Measurements from ENCODE around the gene LRRC34.

Gene LRRC34

DNA sequence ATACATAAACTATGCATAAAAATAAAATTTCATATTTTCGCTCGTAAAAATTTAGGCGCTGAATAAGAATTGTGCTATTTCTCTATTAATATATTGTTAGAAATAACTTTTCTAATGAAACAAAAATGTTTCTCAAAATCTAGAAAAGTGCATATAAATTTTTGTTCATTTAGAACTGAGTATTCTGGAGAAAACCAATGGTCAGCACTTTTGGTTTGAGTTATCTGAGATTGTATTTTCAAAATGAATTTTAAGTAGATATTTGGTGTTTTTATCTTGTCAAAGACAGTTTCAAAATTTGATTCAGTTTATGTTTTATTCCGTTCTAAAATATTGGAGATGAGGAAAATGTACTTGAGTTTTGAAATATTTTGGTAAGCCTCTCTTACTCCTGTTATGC lies 25.6 kb downstream of the LRRC34 start:
- CTCF ChIA-PET = no interaction called here

GRCh38 chr3:169781209-169781855 lies 31.4 kb downstream of the LRRC34 start:
- no peak overlapping the region for H3K4me3 ChIP-seq (ENCODE audit: low read depth, low read length)
- ChIA-PET POLR2A (no interaction called here), CTCF (interaction anchor here (1.0 kb wide), 1 partner anchor 9 kb away, joined by 4 read pairs; no protein-coding TSS in a partner anchor)
- no peak for DNase-seq (ENCODE audit: low read depth, low spot score)
- TF ChIP-seq CTCF (IDR thresholded peaks at IDR 0.05; ENCODE audit: insufficient read depth, low read length, missing control alignments) = no peak

More for the DNA sequence above, 25.6 kb downstream of the LRRC34 start:
- no peak for DNase-seq (ENCODE audit: low read depth, low spot score)
- POLR2A ChIA-PET = no interaction called here
- TF ChIP-seq CTCF (IDR thresholded peaks at IDR 0.05; ENCODE audit: insufficient read depth, low read length, missing control alignments) = no peak
- H3K4me3 ChIP-seq (ENCODE audit: low read depth, low read length) = no peak overlapping the region

DNA sequence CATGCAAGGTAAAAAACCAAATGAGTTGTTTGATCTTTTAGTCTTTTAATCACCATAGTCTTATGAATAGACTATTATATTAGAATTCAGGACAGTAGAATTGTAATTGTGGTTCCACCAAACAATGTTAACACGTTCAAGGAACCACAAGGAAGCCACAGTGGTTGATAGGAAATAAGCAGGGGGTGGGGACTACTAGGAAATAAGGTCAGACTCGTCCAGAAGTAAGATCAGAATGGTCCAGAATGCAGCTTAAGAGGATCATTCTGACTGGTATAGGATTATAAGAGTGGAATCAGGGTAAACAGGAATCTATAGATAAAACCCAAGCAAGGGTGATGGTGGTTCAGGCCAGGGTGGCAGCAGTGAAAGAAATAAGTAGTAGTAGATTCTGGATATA lies 32.0 kb downstream of the LRRC34 start:
- POLR2A ChIA-PET = no interaction called here

DNA sequence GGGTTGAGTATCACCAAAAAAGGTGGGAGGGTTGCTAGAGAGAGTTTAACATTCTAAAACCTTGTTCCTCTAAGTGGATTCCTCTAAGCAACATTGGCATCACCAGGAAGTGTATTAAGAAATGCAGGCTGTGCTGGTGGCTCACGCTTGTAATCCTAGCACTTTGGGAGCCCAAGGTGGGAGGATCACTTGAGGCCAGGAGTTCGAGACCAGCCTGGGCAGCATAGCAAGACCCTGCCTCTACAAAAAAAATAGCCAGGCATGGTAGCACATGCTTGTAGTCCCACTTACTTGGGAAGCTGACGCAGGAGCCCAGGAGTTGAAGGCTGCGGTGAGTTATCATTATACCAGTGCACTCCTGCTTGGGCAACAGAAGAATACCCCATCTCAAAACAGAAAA lies 34.9 kb downstream of the LRRC34 start:
- no peak for TF ChIP-seq CTCF (IDR thresholded peaks at IDR 0.05; ENCODE audit: insufficient read depth, low read length, missing control alignments)
- CTCF ChIA-PET = interaction anchor here (1.8 kb wide), 1 partner anchor 15 kb away, joined by 8 read pairs; no protein-coding TSS in a partner anchor
- no peak for DNase-seq (ENCODE audit: low read depth, low spot score)
- POLR2A ChIA-PET = no interaction called here
- H3K4me3 ChIP-seq (ENCODE audit: low read depth, low read length) = no peak overlapping the region

More for the DNA sequence above, 32.0 kb downstream of the LRRC34 start:
- CTCF ChIA-PET = interaction anchor here (1.0 kb wide), 1 partner anchor 8 kb away, joined by 4 read pairs; no protein-coding TSS in a partner anchor
- TF ChIP-seq CTCF (IDR thresholded peaks at IDR 0.05; ENCODE audit: insufficient read depth, low read length, missing control alignments) = no peak
- DNase-seq (ENCODE audit: low read depth, low spot score) = no peak
- H3K4me3 ChIP-seq (ENCODE audit: low read depth, low read length) = no peak overlapping the region

DNA sequence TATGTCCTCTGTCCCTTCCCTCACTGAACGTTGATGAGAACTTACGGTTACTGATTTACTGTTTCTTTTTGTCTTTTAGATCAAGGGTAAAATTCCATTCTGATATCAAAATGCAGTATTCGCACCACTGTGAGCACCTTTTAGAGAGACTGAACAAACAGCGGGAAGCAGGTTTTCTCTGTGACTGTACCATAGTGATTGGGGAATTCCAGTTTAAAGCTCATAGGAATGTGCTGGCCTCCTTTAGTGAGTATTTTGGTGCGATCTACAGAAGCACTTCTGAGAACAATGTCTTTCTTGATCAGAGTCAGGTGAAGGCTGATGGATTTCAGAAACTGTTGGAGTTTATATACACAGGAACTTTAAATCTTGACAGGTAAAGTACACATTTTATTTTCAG lies 38.5 kb downstream of the LRRC34 start:
- H3K4me3 ChIP-seq (ENCODE audit: low read depth, low read length) = peak overlapping the region; percentile 98
- ChIA-PET POLR2A (no interaction called here), CTCF (interaction anchor here (0.8 to 1.4 kb wide), 2 partner anchors 11 to 69 kb away, joined by 3 to 5 read pairs; no protein-coding TSS in a partner anchor)
- no peak for TF ChIP-seq CTCF (IDR thresholded peaks at IDR 0.05; ENCODE audit: insufficient read depth, low read length, missing control alignments)
- DNase-seq (ENCODE audit: low read depth, low spot score) = no peak

DNA sequence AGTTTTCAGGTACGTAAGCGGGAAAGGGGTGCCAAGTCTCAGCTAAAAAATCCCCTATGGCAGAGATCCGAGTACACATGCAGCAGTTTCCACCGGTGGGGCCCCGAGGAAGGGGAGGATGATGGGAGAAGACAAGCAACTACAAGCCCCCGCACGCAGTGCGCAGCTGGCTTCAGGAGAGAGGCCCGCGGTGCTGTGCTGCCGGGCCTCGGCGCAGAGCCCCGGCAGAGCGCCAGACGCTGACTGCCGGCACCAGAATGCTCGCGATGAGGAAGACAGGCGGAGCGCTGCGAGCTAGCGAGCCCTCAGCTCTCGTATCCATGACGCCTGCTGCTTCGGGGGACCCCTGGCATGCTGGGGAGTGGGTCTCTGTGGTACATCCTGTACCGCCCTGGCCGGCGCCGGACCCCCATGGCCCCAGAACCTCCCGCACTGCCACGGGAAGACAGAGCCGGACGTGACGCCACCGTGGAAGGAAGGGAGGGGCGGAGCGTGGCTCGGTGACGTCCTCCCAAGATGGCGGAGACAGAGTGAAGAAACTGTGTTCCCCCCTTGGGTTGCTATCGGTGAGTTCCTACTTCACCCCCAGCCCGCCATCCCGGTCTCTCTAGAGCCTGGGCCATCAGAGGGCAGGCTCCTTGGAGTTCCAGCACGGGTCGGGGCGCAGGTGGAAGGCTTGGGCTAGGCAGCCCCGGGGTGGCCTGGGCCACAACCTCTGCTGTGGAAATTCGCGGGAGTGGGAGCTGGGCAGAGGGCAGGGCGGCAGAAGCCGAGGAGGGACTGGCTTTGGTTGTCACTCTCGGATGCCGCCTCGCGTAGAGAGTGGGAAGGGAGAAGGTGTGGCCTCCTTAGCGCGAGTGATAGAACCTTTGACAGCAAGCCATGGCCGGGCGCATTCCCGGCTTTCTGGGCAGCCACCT lies 39.5 kb downstream of the LRRC34 start, which contains the start of gene MYNN:
TSS of gene MYNN (plus strand) at position 500 of the 920 bp plus-strand sequence. CDS start 900 bp downstream, outside the sequence.
- H3K4me3 ChIP-seq (ENCODE audit: low read depth, low read length) = peak within 1 kb of the TSS; percentile 98
- DNase-seq (ENCODE audit: low read depth, low spot score) = no peak
- CTCF ChIA-PET = interaction anchor here (0.8 to 2.1 kb wide), 5 partner anchors 8 to 415 kb away, joined by 3 to 9 read pairs (median 5); no protein-coding TSS in a partner anchor
- TF ChIP-seq CTCF (IDR thresholded peaks at IDR 0.05; ENCODE audit: insufficient read depth, low read length, missing control alignments) = no peak
- POLR2A ChIA-PET = interaction anchor here (0.7 to 1.8 kb wide), 3 partner anchors 10 to 552 kb away, joined by 3 to 6 read pairs (median 4); partner anchors contain the start of gene SEC62

Measured in AG04449 (cell line).